Tibial nerve (tissue), 3 donors: ENCODE data around the gene MTMR2.

ENCODE experiments used
- CTCF ChIP-seq, 5 experiments: fragments of 200-600 bp in 3 of 5; fragments of 450-650 bp in 2 of 5; sonication (generic) in 3 of 5; IDR thresholded peaks; one replicate each; pipeline ENCODE4 v1.5.1; 2016 to 2019; ENCODE audit warnings: antibody characterized with exemption in 5 of 5, mild to moderate bottlenecking in 3 of 5, moderate library complexity in 2 of 5
- POLR2A ChIP-seq, 2 donors: fragments of 450-650 bp; IDR thresholded peaks; one replicate each; pipeline ENCODE4 v1.6.1; 2017; ENCODE audit warnings: antibody characterized with exemption in 2 of 2, mild to moderate bottlenecking in 2 of 2, moderate library complexity in 2 of 2

DNA sequence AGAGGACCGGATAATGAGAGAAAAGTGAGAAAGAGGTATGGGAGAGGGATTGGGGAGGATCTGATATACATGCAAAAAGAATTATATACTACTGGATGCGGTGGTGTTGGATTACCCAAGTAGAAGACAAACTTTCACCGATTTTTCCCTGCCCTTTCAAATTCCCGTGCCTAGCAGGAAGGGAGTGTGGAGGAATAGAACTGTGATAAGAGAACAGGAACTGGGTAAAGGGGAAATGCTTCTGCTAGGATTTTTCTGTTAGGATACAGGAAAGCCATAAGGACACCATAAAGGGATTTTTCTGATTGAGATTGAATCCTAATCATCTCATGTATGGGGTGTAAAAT, 480 bp upstream of the MTMR2 start:
- TF ChIP-seq POLR2A (IDR thresholded peaks at IDR 0.05) (no peak), CTCF (IDR thresholded peaks at IDR 0.05) (no peak)
